HG02588 (cell line): ENCODE measurements around the gene FAM107B.
"Not testable (repeated sequence)": the region's sequence is repeated elsewhere in the genome, so short reads cannot be mapped to it uniquely, and the experiment has no call there.

Experiments
- ATAC-seq: cut with Tn5 transposase; IDR thresholded peaks from one replicate; pipeline ENCODE4 v1.9.1; 2021; ENCODE audit warnings: mild to moderate bottlenecking, moderate library complexity; ENCODE audit not compliant: unreplicated experiment

Gene FAM107B

DNA sequence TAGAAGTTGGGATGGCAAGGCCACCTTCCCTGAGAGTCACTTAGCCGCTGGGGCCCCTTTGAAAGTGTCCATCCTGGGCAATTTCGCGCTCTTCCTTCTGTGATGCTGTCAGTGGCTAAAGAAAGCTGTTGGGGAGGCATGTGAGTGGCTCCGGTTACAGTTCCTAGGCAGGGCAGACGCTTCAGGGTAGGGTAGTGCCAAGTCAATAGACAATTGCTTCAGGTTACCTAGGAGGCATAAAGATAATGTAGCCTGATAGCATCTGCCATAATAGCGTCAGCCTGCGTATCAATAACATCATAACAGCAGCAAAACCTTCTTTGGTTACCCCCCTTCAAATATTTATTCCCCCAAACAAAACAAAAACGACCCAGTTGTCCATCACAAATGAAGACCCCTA is at the start of gene FAM107B:
Gene FAM107B (minus strand): TSS at position 101 of the 400 bp plus-strand sequence. CDS start 234 bp downstream, outside the sequence.
- no peak for ATAC-seq

DNA sequence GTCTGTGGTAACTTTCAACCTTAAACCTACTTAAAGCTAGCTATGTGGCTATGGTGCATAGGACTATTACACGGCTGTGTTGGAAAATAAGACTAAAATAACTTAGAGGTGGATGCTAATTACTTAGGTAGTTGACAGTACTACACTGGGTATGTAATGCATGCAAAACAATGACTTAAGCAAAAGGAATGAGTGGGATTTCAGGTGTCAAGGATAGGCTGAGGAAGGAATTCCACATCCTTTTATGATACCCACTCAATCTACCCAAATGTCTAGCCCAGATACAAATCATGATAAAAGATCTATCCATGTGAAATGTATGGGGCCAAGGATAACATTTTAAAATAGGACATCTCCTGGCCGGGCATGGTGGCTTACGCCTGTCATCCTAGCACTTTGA is 49.3 kb upstream of the FAM107B start:
- no peak for ATAC-seq

DNA sequence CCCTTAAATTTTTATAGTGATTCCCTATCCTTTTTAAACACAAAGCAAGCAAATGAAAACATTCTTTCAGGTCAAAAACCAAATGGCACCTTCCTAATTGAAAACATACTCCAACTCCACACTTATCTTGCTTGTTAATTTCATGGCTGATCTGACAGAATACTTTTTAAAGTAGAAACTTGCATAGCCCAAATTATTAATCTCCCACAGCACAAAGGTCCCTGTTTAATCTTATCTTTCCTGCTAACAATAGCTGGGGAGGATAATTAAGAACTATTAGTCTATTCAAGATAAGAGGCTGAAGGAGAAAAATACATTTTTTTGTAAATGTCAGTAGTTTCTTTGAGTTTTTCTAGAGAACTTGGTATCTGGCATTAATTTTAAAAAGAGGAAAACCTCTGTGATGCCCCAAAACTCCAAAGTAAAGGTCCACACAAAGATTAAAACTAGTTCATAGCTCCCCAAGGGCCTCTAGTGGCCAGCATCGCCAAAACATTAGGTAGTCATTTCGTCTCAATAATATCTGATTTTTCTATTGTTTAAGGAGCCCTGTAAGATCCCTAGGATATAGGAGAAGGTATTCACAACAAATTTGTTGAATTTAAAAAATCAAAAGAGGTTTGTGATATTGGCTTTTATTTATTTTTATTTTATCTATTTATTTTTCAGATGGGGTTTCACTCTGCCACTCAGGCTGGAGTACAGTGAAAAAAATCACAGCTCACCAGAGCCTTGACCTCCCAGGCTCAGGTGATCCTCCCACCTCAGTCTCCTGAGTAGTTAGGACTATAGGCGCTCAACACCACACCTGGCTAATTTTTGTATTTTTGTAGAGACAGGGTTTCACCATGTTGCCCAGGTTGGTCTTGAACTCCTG is 48.4 kb upstream of the FAM107B start:
- ATAC-seq, result no peak

DNA sequence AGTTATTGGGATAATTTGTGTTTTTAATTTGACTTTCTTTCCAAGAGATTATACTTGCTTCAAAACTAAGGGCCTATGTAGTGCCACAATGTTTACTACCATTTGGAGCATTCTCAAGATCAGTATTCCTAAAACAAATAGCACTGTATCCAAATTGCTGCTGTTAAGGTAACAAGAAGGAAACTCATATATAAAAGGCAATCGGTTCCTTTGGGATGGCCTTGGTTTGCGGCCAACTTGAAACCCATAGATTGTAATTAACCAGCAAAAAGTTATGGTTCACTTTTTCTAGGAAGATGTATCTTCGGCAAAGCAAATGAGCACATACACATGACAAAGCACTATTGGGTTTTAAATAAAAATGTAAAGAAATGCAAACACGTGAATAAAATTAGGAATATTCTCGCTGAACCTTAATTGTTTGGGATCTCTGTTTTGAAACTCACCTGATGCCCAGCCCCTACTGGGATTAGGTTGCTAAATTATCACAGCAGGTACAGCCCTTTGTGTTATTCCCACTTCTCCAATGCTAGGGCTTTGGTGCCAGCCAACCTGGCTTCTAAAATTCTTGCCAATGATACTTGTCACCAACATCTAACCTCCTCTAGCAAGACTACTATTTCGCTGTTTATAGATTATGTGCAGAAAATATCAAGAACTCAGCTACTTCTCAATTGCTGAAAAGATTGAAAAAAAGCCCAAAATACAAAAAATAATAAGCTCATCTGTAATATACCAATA is 47.1 kb upstream of the FAM107B start:
- ATAC-seq, result no peak

DNA sequence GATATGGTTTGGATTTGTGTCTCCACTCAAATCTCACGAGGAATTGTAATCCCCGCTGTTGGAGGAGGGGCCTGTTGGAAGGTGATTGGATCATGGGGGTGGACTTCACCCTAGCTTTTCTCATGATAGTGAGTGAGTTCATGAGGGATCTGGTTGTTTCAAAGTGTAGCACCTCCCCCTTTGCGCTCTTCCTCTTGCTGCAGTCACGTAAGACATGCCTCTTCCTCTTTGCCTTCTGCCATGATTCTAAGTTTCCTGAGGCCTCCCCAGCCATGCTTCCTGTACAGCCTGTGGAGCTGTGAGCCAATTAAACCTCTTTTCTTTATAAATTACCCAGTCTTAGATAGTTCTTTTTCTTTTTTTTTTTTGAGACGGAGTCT is 46.1 kb upstream of the FAM107B start:
- no peak for ATAC-seq

DNA sequence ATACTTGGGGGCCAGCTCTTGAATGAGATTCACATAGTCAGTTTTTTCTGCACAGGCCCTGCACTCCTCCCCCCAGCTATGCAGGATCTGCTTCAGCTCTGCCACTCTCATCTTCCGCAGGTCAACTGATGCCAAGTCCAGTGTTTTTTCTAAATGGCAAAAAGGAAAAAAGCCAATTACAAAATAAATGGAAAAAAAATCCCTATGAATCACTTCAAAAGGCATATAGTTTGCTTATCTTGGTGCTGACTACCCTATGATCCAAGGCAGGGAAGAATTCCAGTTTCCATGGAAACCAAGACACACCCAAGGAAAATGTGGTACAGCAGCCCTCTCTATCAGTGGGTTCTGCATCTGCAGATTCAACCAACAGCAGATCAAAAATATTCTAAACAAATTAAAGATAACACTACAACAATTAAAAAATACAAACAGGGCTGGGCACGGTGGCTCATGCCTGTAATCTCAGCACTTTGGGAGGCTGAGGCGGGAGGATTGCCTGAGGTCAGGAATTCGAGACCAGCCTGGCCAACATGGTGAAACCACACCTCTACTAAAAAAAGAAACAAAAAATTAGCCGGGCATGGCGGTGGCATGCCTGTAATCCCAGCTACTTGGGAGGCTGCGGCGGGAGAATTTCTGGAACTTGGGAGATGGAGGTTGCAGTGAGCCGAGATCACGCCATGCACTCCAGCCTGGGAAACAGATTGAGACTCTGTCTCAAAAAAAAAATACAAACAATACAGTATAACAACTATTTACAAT is 45.5 kb upstream of the FAM107B start:
- ATAC-seq, result no peak

DNA sequence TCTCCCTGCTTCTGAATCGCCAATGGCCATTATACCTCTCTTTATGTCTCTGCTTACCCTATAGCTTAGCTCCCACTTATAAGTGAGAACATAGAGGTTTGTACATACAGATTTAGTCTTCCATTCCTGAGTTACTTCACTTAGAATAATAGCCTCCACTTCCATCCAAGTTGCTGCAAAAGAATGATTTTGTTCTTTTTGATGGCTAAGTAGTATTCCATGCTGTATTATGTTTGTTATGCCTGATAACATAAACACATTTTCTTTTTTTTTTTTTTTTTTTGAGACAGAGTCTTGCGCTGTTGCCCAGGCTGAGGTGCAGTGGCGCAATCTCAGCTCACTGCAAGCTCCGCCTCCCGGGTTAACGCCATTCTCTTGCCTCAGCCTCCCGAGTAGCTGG is 42.0 kb upstream of the FAM107B start:
- not testable (repeated sequence) for ATAC-seq

DNA sequence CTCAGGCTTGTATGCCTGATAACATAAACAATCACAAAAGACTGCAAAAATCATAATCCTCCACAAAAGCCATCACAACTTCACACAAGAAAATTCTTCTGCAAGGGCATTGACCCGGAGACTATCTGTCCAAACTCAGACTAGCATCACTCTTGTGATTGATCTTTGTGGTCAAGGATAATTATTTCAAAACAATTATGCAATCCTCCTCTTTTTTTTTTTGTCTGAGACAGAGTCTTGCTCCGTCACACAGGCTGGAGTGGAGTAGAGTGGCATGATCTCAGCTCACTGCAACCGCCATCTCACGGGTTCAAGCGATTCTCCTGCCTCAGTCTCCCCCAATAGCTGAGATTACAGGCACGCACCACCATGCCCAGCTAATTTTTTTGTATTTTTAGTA is 41.0 kb upstream of the FAM107B start:
- ATAC-seq, result no peak

DNA sequence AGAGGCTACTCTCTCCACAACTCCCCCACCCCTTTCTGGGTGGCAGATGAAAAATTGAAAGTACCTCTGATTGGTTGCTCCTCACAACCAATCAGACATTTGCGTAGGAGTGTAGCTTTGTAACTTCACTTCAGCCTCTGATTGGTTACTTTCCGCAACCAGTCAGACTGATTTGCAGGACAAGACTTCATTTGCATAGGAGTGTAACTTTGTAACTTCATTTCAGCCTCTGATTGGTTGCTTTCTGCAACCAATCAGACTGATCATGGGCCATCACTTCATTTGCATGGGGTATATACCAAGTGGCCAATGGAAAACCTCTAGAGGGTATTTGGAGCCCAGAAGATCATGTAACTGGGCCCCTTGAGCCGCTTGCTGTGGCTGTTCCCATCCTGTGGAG is 37.6 kb upstream of the FAM107B start:
- ATAC-seq, result no peak

DNA sequence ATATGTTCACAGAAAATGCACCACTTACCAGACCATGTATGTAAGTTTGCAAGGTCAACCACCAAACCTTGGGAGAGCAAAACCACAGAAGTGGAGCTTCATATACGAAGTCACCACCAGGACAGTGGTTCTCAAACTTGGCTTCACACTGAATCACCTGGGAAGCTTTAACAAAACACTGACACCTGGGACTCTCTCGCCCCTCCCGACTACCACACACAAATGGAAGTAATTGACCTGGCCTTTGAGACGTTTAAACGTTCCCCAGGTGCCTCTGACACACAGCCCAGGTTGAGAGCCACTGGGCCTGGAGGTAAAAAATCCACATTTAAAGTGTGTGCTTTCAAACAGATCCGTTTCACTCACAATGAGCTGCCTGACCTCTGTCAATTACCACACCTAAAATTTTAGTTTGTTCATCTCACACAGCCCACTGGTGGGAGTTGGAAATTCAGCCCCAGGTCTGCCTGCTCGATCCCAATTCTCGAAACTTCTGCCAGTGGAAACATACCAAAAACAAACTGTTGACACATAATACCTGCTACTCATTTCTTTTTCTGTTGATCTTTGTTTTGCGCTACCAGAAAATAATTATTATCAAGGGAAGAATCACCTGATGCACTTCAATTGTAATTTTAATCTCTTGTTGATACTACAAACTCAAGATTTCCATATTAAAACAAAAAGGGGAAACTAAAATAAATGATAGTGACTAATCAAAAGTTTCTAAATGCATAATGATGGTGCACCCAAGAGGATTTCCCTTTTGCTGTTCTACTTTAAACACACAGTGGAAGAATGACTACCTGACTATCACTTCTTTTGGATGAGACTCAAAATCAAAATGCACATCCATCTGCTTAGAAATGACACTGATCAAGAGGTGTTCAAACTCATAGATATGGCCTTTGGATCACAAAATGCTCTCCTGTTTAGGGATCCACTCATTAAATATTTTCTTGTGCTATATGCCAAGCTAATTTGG is 36.6 kb upstream of the FAM107B start:
- ATAC-seq, result no peak

DNA sequence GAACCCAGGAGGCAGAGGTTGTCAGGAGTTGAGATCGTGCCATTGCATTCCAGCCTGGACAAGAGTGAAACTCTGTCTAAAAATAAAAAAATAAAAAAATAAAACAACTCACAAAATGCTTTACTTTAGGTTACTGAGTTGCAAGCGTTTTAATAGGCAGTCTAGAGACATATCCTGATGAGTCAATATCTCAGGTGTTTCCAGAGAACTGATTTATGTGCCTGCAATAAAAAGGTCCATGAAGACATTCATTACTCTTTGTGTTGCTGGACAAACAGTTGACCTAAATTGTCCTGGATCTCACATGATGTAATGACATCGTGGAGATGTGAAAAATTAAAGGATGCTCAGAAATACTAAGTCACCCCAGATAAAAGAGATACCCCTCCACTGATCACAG is 31.6 kb upstream of the FAM107B start:
- ATAC-seq, result no peak

DNA sequence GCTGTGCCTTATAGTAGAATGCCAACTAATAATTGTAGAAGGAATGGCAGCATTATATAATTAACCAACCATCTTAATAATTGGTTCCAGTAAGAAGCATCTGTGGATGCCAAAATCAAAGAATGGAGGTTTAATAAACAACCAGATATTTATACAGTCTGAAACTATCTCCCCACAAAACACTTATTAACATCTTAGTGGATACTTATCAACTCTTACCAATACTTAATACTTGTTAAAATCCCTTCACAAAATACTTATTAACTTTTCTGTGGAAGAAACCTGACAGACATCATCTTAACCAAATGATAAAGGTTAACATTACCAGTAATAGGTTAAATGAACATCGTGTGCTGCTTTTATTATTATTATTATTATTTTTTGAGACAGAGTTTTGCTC is 29.1 kb upstream of the FAM107B start:
- ATAC-seq, result no peak

DNA sequence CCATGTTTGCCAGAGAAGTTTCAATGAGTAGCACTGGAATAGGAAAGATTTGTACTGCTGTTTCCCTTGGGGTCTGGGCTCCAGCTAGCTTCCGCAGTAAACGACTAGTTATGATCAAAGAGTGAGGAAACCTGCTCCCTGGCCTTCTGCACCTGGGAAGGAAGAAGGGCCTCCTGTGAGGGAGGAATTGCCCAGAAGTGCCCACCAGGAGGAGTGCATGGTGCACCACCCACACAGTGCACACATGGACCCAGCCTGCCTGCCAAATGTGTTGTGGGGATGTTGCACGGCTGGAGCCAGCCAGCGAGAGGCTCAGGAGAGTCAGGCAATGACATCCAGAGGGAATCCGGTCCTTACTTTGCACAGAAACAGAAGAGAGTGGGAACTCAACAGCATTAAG is 27.0 kb upstream of the FAM107B start:
- no peak for ATAC-seq

DNA sequence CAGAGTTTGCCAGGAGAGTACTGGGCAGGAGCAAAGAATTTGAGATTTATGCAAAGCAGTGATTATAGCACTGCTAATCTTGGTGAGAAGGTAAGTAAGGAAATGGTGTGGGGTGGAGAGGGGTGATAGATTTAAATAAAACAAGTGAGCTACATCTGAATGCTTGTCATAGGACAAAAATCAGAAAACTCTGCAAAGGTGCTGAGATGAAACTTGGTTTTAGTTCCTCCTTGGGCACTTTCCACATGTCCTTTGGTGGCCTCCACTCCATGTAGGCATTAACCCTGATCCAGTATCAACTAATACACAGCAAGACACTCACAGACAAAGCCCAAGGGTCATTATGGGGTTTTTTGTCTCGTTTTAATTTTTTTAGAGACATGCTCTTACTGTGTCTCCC is 25.7 kb upstream of the FAM107B start:
- ATAC-seq, result no peak

DNA sequence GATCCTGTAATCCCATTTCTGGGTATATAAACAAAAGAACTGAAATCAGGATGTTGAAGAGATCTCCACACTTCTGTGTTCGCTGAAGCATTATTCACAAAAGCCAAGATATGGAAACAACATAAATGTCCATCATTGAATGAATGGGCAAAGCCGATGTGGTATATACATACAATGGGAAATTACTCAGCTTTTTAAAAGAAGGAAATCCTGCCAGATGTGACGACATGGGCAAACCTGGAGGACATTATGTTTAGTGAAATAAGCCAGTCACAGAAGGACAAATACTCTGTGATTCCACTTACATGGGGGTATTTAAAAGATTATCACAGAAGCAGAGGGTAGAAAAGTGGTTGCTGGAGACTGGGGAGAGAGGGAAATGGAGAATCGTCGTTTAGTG is 23.9 kb upstream of the FAM107B start:
- ATAC-seq, result no peak

DNA sequence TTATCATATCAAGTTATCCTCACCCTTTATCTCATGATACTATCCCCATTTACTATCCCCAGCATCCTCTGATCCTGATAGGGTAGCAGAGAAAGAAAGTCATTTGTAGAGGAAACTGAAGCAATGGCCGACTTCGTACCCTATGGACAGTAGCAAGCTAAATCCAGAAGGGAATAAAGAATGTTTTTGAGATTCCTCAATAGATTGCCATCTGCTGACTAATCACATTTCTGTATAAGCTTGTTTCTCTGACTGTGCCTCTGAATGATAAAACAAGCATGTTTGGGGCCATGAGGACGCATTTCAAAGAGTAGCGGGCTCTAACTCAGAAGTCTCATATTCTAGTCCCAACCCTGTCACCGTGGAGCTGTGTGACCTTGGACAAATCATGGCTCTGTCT is 13.2 kb upstream of the FAM107B start:
- no peak for ATAC-seq

DNA sequence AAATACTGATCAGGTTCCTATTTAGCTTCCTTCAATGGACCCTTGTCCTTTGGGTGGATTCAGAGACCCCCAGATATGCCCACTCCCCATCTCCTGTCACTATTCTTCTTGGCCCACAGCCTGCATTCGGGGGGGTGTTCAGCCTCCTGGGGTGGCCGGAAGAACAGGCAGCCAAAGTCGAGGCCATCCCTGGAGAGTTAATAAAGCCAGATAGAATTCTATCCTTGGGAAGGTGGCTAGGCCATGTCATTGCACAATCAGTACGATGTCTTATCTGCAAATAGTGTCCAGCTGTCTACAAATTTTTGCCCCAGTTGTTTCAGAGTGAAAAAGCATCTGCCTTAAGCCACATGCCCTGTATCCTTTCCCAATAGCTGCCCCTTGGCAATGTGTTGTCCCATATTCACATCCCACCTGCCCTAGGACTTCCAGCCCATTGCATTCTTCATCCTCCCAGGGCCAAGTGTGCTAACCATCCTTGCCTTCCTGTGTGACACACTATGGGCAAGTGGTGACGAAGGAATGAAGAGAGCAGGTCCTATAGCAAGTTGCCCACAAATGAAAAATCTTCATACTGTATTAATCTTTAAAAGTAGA is 9.9 kb upstream of the FAM107B start:
- no peak for ATAC-seq

DNA sequence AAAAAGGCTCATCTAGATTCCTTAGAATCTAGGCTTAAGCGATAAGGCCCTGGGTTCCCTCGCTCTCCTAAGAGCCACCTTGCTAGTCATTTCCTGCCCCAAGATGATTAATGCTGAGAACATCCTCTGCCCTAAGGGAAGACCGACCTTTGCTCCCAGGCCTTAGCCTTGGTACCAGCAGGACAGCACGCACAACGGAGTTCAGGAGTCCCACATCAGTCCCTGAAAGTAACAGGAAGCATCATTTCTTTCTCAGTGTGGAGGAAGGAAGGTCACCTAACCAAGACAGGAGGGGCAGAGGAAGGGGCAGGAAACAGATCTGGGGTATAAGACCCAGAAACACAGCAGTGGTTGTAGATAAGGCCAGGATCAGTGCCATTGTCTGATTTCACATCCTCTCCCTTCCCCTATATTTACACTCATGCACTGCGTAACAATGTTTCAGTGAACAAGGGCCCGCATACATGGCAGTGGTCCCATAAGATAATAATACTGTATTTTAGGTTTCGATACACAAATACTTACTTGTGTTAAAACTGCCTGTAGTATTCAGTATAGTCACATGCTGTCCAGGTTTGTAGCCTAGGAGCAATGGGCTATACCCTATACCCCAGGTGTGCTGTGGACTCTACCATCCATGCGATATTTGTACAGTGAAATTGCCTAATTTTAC is 8.1 kb upstream of the FAM107B start:
- ATAC-seq, result no peak

DNA sequence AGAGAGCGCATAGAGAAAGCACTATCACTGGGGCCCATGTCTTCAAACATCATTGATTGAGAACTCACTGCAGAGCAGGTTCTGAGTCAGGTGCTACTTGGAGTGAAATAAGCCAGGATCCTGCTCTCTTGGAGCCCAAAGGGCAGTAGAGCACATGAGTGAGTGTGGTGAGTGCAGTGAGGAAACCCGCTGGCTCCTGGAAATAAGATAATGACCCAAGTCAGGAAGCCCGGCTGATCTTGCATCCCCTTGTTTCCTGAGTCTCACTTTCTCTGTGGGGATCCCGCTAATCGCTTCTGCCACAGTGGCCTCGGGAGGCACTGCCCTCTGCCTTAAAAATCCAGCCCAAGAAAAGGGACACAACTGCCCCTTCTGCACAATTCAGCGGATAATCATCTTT is 7.1 kb upstream of the FAM107B start:
- no peak for ATAC-seq
